Activated CD8-positive, alpha-beta memory T cell treated with anti-CD3 and anti-CD28 coated beads, Interleukin-2, amount 50 U/mL, for 4 hours (primary cell): ENCODE data around the gene CAPN8.
"Not testable (repeated sequence)": the region's sequence is repeated elsewhere in the genome, so short reads cannot be mapped to it uniquely, and the experiment has no call there.

Experiments used
- DNase-seq: peaks from one replicate; pipeline ENCODE4 v3.0.0-alpha.2; 2020

The CAPN8 gene

GRCh38 chr1:223521150-223521549, 144.4 kb downstream of the CAPN8 start:
- no peak for DNase-seq

GRCh38 chr1:223520200-223520599, 145.3 kb downstream of the CAPN8 start:
- no peak for DNase-seq

- DNase-seq, result no peak
Measured at GRCh38 chr1:223519116-223519515, 146.4 kb downstream of the CAPN8 start.

- DNase-seq, result not testable (repeated sequence)
Measured at GRCh38 chr1:223518553-223518952, 146.9 kb downstream of the CAPN8 start.

GRCh38 chr1:223515926-223516325, 149.6 kb downstream of the CAPN8 start:
- DNase-seq, result no peak

- DNase-seq, result no peak
Measured at GRCh38 chr1:223515421-223515820, 150.1 kb downstream of the CAPN8 start.

GRCh38 chr1:223514644-223515043, 150.9 kb downstream of the CAPN8 start:
- DNase-seq, result no peak

GRCh38 chr1:223513309-223513708, 152.2 kb downstream of the CAPN8 start:
- no peak for DNase-seq

- DNase-seq, result no peak
Measured at GRCh38 chr1:223512057-223512456, 153.4 kb downstream of the CAPN8 start.

- no peak for DNase-seq
Measured at GRCh38 chr1:223508796-223509195, 156.7 kb downstream of the CAPN8 start.

- no peak for DNase-seq
Measured at GRCh38 chr1:223504741-223505140, 160.8 kb downstream of the CAPN8 start.

GRCh38 chr1:223503348-223503747, 162.2 kb downstream of the CAPN8 start:
- no peak for DNase-seq

- no peak for DNase-seq
Measured at GRCh38 chr1:223500560-223501425, 164.7 kb downstream of the CAPN8 start.

GRCh38 chr1:223496883-223497282, 168.6 kb downstream of the CAPN8 start:
- DNase-seq, result no peak

GRCh38 chr1:223494926-223495645, 170.4 kb downstream of the CAPN8 start:
- no peak for DNase-seq

- DNase-seq, result no peak
Measured at GRCh38 chr1:223492044-223492443, 173.5 kb downstream of the CAPN8 start.
